ENCODE measurements around the gene SYMPK. TPM values are rescaled to one million over a fixed set of nuclear protein-coding genes. Genes with fewer than 3 reads are reported as not detected.

SYMPK gene
- total RNA-seq, 1 donor from 2014 or later = 131 TPM

- Mint-ChIP-seq H3K27me3 (peaks cover 25% of the 10 kb centered on the region), H3K27ac (no peak overlapping the region), H3K4me1 (peaks cover 12% of the 10 kb centered on the region), H3K36me3 (ENCODE audit: low read depth) (no peaks in the 10 kb centered on the region), H3K9me3 (no peaks in the 10 kb centered on the region), H3K4me3 (peak overlapping the region; percentile 62)
- intact Hi-C loops (cut with micrococcal nuclease) = no loop called here
- no peak for DNase-seq
These were observed 95.5 kb downstream of the SYMPK start for GRCh38 chr19:45767410-45767880.

- intact Hi-C loops (cut with micrococcal nuclease) = no loop called here
- Mint-ChIP-seq H3K9me3 (no peaks in the 10 kb centered on the region), H3K36me3 (ENCODE audit: low read depth) (no peaks in the 10 kb centered on the region), H3K4me3 (peak overlapping the region; percentile 62), H3K4me1 (peaks cover 12% of the 10 kb centered on the region), H3K27ac (no peak overlapping the region), H3K27me3 (peaks cover 21% of the 10 kb centered on the region)
- no peak for DNase-seq
These were observed 96.0 kb downstream of the SYMPK start for GRCh38 chr19:45766869-45767346.

GRCh38 chr19:45766296-45766868, 96.6 kb downstream of the SYMPK start:
- Mint-ChIP-seq H3K27ac (no peak overlapping the region), H3K4me1 (peaks cover 12% of the 10 kb centered on the region), H3K4me3 (no peak overlapping the region), H3K27me3 (peaks cover 20% of the 10 kb centered on the region), H3K36me3 (ENCODE audit: low read depth) (no peaks in the 10 kb centered on the region), H3K9me3 (no peaks in the 10 kb centered on the region)
- intact Hi-C loops (cut with micrococcal nuclease) = no loop called here
- no peak for DNase-seq

GRCh38 chr19:45765702-45766295, 97.1 kb downstream of the SYMPK start:
- peak overlapping the region; percentile 44 for H3K4me3 Mint-ChIP-seq
- no peaks in the 10 kb centered on the region for H3K36me3 Mint-ChIP-seq (ENCODE audit: low read depth)
- peaks cover 8% of the 10 kb centered on the region for H3K4me1 Mint-ChIP-seq
- DNase-seq = no peak
- H3K9me3 Mint-ChIP-seq = no peaks in the 10 kb centered on the region
- no peak overlapping the region for H3K27ac Mint-ChIP-seq
- peaks cover 16% of the 10 kb centered on the region for H3K27me3 Mint-ChIP-seq
- intact Hi-C loops (cut with micrococcal nuclease) = no loop called here

Other genes starting within 250 kb of the SYMPK start
- gene EML2, start 223.8 kb downstream of the SYMPK start, total RNA-seq = 157 and 180 TPM in 2 replicates
- gene GIPR, start 194.9 kb downstream of the SYMPK start, total RNA-seq = 4.2 and 5.8 TPM in 2 replicates
- 810 and 849 TPM in 2 replicates for gene SNRPD2, start 171.2 kb downstream of the SYMPK start, total RNA-seq
- 16.7 and 20.9 TPM in 2 replicates for gene QPCTL, start 170.5 kb downstream of the SYMPK start, total RNA-seq
- gene FBXO46, start 132.3 kb downstream of the SYMPK start, total RNA-seq = 34.2 and 34.7 TPM in 2 replicates
- gene MEIOSIN, start 129.7 kb downstream of the SYMPK start, total RNA-seq = not detected in 2 replicates
- gene SIX5, start 93.9 kb downstream of the SYMPK start, total RNA-seq = 4.3 and 4.8 TPM in 2 replicates
- 16.9 and 19.7 TPM in 2 replicates for gene DMPK, start 80.7 kb downstream of the SYMPK start, total RNA-seq
- 49.6 and 50.7 TPM in 2 replicates for gene DMWD, start 70.3 kb downstream of the SYMPK start, total RNA-seq
- 0.35 and 0.38 TPM in 2 replicates for gene RSPH6A, start 47.8 kb downstream of the SYMPK start, total RNA-seq
- gene FOXA3, start 1.2 kb upstream of the SYMPK start, total RNA-seq = 0.23 TPM in 1 of 2 replicates, not detected in the other
- gene IRF2BP1, start 23.0 kb upstream of the SYMPK start, total RNA-seq = 18.5 and 18.9 TPM in 2 replicates
- gene MYPOP, start 39.5 kb upstream of the SYMPK start, total RNA-seq = 5.5 and 5.9 TPM in 2 replicates
- not detected in 2 replicates for gene NANOS2, start 51.6 kb upstream of the SYMPK start, total RNA-seq
- gene NOVA2, start 110.7 kb upstream of the SYMPK start, total RNA-seq = not detected in 2 replicates
- gene CCDC61, start 132.3 kb upstream of the SYMPK start, total RNA-seq = 23.1 and 30.1 TPM in 2 replicates
- gene PGLYRP1, start 159.9 kb upstream of the SYMPK start, total RNA-seq = not detected in 2 replicates
- not detected in 2 replicates for gene IGFL4, start 177.9 kb upstream of the SYMPK start, total RNA-seq